ENCODE results near the gene GRB10. TPM values are rescaled to one million over a fixed set of nuclear protein-coding genes. Genes with fewer than 3 reads are reported as not detected.

The GRB10 gene
- total RNA-seq (2014; rRNA removed; shearing (Covaris generic)) = 23.5 and 25.6 TPM in 2 replicates

DNA sequence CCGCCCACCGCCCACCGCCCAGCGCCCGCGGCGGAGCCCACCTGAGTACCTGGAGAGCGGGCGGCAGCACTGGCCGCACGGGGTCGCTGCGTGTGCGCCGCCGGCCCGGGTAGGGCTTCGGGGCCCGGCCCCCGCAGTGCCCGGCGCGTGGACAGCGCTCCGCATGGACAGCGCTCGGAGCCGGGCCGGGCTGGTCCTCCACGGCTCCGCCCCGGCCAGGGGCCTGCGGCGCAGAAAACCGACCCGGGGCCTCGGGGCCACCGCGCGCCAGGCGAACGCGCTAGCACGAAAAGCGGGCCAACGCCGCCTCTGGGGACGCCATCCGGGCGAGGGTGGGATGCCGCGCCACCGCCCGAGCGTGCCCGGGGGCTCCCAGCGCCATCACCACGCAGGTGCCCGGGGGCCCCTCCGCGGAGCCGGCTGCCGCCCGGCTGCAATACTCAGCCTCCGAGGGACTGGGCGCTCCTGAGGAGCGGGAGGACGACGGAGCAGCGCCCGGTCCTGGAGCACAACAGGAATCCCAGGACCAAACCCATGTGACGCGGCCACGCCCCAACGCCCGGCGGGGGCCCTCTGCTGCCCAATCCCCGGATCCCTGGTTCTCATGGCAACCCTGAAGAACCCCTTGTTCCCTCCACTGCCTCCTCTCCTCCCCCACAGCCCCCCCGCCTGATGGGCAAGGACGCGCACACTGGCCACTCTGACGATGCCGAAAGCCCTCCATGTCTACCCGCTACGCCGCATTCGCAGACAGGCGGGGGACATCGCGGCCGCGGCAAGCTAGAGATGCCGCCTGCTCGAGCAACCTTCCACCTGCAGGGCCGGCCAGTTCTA, at the start of gene GRB10:
Gene GRB10 (minus strand): TSS at position 522 of the 834 bp plus-strand sequence. CDS start 50,574 bp downstream, outside the sequence.

DNA sequence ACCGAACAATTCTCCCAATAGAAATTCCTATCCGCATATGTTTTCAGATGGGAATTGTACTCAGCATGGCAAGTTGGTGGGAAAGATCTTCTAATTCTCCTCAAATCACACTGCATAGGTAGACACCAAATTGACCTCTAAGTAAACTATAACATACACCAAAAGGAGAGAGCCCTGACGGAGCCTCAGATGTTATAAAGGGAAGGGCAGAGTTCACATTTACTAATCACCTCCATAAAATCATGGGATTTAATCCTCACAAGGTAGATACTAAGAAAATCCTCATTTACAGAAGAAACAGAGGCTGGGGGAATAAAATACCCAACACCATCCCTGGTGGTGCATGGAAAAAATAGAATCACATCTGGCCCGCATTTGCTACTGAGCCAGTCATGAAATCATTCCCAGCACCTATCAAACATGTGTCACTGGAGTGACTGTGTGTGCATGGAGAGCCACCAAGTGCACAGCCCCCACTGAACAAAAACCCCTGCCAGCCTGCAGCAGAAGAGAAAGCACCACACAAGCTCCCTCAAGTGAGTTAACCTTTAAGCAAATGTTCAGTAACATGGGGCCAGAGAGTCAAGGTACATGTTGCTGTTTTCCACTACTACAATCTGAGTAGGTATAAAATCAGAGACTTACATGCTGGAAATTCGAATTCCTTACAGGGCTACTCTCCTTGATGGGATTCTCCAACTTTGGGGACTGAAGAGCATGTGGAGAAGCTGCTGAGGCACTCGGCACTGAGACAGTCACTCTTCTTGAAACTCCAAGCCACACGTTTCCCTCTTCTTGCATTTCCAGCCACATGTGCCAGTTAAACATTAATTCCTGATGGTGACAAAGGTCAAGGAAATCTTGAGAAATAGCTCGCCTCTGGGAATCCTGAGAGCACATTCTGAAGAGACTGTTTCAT, 217.8 kb downstream of the GRB10 start, which contains the start of gene DDC:
Gene DDC (minus strand): TSS at position 766 of the 919 bp plus-strand sequence. CDS start 21,320 bp downstream, outside the sequence.

Other genes starting within 250 kb of the GRB10 start
- gene DDC, start 217.5 kb downstream of the GRB10 start, total RNA-seq (2014; rRNA removed; shearing (Covaris generic)) = 0.19 TPM in 1 of 2 replicates, not detected in the other